ENCODE results near the gene HOMER1. TPM values are rescaled to one million over a fixed set of nuclear protein-coding genes. Genes with fewer than 3 reads are reported as not detected.

The HOMER1 gene
- total RNA-seq, 1 donor from 2014 or later, result 22.3 TPM

DNA sequence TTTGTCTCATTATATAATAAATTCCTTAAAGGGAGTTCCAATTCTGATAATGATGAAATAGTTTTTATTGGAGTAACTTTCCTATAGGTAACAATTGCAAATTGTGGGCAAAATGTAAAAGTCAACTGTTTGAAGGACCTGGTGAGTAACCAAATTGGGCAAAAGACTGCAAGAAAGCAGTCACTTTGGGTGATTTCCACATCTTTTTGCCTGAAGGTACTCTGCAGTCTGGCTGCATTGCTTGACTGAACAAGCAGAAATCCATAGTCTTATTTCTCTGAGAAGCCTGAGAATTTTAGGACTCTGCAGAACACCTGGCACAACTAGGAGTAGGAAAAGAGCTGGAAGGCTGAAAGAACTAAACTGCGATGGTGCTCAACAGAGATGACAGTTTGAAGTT, 114.9 kb downstream of the HOMER1 start:
- H3K36me3 Mint-ChIP-seq (ENCODE audit: insufficient read depth), result peaks cover 7% of the 10 kb centered on the region
- no peaks in the 10 kb centered on the region for H3K9me3 Mint-ChIP-seq (ENCODE audit: low read depth)

DNA sequence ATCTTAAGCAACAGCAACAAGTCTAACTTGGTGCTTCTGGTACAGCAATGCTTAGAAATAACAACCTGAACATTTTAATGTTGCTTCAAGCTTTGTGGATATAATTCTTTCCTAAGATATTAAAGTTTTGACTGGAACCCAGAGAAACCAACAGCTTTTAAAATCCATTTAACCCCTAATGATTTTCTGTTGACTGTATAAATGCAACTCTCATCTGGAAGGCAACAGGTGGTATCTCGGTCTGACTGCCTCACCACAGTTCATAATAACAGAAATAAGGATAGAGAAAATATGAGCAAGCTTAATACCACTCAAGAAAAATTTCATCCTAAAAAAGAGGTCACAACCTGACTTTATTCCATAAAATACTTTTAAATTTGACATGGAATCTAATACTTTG, 116.9 kb downstream of the HOMER1 start:
- Mint-ChIP-seq H3K4me3 (ENCODE audit: low read depth) (no peak overlapping the region), H3K27ac (no peak overlapping the region), H3K9me3 (ENCODE audit: low read depth) (no peaks in the 10 kb centered on the region), H3K27me3 (no peaks in the 10 kb centered on the region), H3K4me1 (ENCODE audit: low read depth) (peaks cover 3% of the 10 kb centered on the region), H3K36me3 (ENCODE audit: insufficient read depth) (peaks cover 8% of the 10 kb centered on the region)
- DNase-seq (ENCODE audit: low spot score, unreplicated experiment), result no peak
- TF ChIP-seq, protein P1, sequence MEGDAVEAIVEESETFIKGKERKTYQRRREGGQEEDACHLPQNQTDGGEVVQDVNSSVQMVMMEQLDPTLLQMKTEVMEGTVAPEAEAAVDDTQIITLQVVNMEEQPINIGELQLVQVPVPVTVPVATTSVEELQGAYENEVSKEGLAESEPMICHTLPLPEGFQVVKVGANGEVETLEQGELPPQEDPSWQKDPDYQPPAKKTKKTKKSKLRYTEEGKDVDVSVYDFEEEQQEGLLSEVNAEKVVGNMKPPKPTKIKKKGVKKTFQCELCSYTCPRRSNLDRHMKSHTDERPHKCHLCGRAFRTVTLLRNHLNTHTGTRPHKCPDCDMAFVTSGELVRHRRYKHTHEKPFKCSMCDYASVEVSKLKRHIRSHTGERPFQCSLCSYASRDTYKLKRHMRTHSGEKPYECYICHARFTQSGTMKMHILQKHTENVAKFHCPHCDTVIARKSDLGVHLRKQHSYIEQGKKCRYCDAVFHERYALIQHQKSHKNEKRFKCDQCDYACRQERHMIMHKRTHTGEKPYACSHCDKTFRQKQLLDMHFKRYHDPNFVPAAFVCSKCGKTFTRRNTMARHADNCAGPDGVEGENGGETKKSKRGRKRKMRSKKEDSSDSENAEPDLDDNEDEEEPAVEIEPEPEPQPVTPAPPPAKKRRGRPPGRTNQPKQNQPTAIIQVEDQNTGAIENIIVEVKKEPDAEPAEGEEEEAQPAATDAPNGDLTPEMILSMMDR (IDR thresholded peaks at IDR 0.05; ENCODE audit: unreplicated experiment), result no peak

More for the DNA sequence above, 114.9 kb downstream of the HOMER1 start:
- H3K4me1 Mint-ChIP-seq (ENCODE audit: low read depth), result peaks cover 3% of the 10 kb centered on the region
- no peaks in the 10 kb centered on the region for H3K27me3 Mint-ChIP-seq
- no peak for DNase-seq (ENCODE audit: low spot score, unreplicated experiment)
- H3K4me3 Mint-ChIP-seq (ENCODE audit: low read depth), result no peak overlapping the region
- TF ChIP-seq, protein P1 (IDR thresholded peaks at IDR 0.05; ENCODE audit: unreplicated experiment), result no peak
- no peak overlapping the region for H3K27ac Mint-ChIP-seq

DNA sequence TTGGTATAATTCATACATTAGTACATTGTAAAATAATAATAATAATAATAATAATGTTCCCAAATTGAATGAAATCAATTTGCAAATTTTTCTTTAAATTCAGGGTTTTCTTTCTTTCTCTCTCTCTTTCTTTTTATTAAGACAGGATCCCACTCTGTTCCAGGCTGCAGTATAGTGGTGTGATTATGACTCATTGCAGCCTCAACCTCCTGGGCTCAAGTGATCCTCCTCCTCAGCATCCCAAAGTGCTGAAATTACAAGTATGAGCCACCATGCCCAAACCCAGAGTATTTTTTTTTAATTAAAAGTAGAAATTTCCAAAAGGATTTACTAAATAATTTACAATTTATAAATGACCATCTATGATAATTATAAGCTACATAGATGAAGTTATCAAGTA, 117.7 kb downstream of the HOMER1 start:
- no peak for DNase-seq (ENCODE audit: low spot score, unreplicated experiment)
- H3K4me3 Mint-ChIP-seq (ENCODE audit: low read depth), result no peak overlapping the region
- H3K9me3 Mint-ChIP-seq (ENCODE audit: low read depth), result no peaks in the 10 kb centered on the region
- TF ChIP-seq, protein P1 (IDR thresholded peaks at IDR 0.05; ENCODE audit: unreplicated experiment), result no peak
- no peaks in the 10 kb centered on the region for H3K27me3 Mint-ChIP-seq
- no peak overlapping the region for H3K27ac Mint-ChIP-seq
- peaks cover 5% of the 10 kb centered on the region for H3K36me3 Mint-ChIP-seq (ENCODE audit: insufficient read depth)
- H3K4me1 Mint-ChIP-seq (ENCODE audit: low read depth), result peaks cover 3% of the 10 kb centered on the region

DNA sequence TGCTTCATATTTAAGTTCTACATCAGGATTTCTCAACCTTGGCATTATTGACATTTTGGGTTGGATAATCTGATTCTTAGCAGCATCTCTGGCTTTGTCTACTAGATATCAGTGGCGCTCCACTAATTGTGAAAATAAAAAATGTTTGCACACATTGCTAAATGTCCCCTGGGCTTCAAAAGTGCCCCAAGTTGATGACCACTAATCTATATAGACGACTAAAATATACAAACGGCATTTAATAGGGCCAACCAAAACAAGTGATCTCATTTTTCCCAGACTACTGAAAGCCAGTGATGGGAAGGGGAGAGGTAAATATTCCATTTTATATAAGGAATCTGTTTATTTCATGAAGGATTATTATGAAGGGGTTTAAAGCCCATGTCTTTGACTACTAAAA, 118.6 kb downstream of the HOMER1 start:
- no peak overlapping the region for H3K27ac Mint-ChIP-seq
- no peak overlapping the region for H3K4me3 Mint-ChIP-seq (ENCODE audit: low read depth)
- peaks cover 3% of the 10 kb centered on the region for H3K36me3 Mint-ChIP-seq (ENCODE audit: insufficient read depth)
- no peaks in the 10 kb centered on the region for H3K9me3 Mint-ChIP-seq (ENCODE audit: low read depth)
- H3K27me3 Mint-ChIP-seq, result no peaks in the 10 kb centered on the region
- TF ChIP-seq, protein P1 (IDR thresholded peaks at IDR 0.05; ENCODE audit: unreplicated experiment), result no peak
- H3K4me1 Mint-ChIP-seq (ENCODE audit: low read depth), result peaks cover 3% of the 10 kb centered on the region
- no peak for DNase-seq (ENCODE audit: low spot score, unreplicated experiment)

DNA sequence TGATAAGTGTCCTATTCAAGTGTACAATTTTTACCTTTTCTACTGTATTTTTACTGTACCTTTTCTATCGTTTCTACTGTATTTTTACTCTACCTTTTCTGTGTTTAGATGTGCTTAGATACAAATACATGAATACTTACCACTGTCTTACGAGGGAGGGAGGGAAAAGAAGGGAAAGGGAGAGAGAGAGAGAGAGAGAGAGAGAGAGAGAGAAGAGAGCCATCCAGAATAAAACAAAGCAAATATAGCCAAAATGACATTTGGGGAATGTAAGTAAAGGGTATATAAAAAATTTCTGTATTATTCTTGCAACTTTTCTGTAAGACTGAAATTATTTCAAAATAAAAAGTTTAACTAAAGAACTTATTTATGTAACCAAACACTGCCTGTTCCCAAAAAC, 121.2 kb downstream of the HOMER1 start:
- Mint-ChIP-seq H3K27ac (no peak overlapping the region), H3K36me3 (ENCODE audit: insufficient read depth) (peaks cover 2% of the 10 kb centered on the region), H3K9me3 (ENCODE audit: low read depth) (no peaks in the 10 kb centered on the region), H3K27me3 (no peaks in the 10 kb centered on the region), H3K4me3 (ENCODE audit: low read depth) (no peak overlapping the region), H3K4me1 (ENCODE audit: low read depth) (no peaks in the 10 kb centered on the region)
- TF ChIP-seq, protein P1 (IDR thresholded peaks at IDR 0.05; ENCODE audit: unreplicated experiment), result no peak
- no peak for DNase-seq (ENCODE audit: low spot score, unreplicated experiment)
